GM12878 (cell line): ENCODE results near the gene STARD4. TPM values are rescaled to one million over a fixed set of nuclear protein-coding genes. Genes with fewer than 3 reads are reported as not detected.

Source experiments
- ATAC-seq: fragments of 200-7000 bp; cut with Tn5 transposase; 3 replicates; pipeline ENCODE4 v1.9.1; 2020; ENCODE audit warnings: mild to moderate bottlenecking, moderate library complexity
- BruUV-seq: library from RNA; stranded (reverse); fragments of 400-500 nt; replicated peaks from 2 replicates; lab custom pipeline; 2021; lab: Mats Ljungman, UMichigan
- CTCF ChIA-PET: fragments of 300-600 bp; sonication (Branson Sonifier 250); formaldehyde crosslinking; extraction: SDS; loops from one replicate; lab custom pipeline; 2021; ENCODE audit warnings: inconsistent platforms; lab: Yijun Ruan, JAX
- POLR2A ChIA-PET: fragments of 350-600 bp; formaldehyde crosslinking; extraction: SDS; loops from one replicate; lab custom pipeline; 2021; ENCODE audit warnings: inconsistent platforms; lab: Charles Lee
- RAD21 ChIA-PET: fragments of 300-600 bp; sonication (Branson Sonifier 250); formaldehyde crosslinking; loops from one replicate; lab custom pipeline; 2023; ENCODE audit warnings: antibody characterized with exemption; ENCODE audit not compliant: unreplicated experiment; lab: Charles Lee
- SMC1A ChIA-PET: fragments of 300-600 bp; sonication (Branson Sonifier 250); formaldehyde crosslinking; loops from one replicate; lab custom pipeline; 2023; ENCODE audit not compliant: unreplicated experiment, uncharacterized antibody; lab: Charles Lee
- DNase-seq: peaks from one replicate; pipeline ENCODE4 v3.0.0-alpha.2; 2011; ENCODE audit warnings: low read depth, low spot score
- FAIRE-seq: peaks from 3 replicates; lab custom pipeline; 2011; peaks lifted over from hg19 to GRCh38; lab: Jason Lieb, UNC
- H2AFZ ChIP-seq: 2 replicates; pipeline ENCODE4 v1.6.0; 2011; ENCODE audit warnings: low read depth, low read length, control low read depth; ENCODE audit not compliant: control insufficient read depth
- H3K27ac ChIP-seq: 2 replicates; pipeline ENCODE4 v1.5.1; 2011; ENCODE audit warnings: control low read depth; ENCODE audit not compliant: control insufficient read depth, insufficient read depth
- H3K27me3 ChIP-seq, 2 experiments: replicated peaks in 1 of 2; 2 replicates each; pipeline versions ENCODE4 v1.6.0 to v1.6.1; 2011; ENCODE audit warnings: low read length in 1 of 2; ENCODE audit not compliant: control insufficient read depth in 2 of 2, insufficient read depth in 2 of 2
- H3K36me3 ChIP-seq, 2 experiments: 2 replicates each; pipeline ENCODE4 v1.5.1; 2011; ENCODE audit warnings: low read length in 1 of 2; ENCODE audit not compliant: control insufficient read depth in 2 of 2, insufficient read depth in 2 of 2
- H3K4me1 ChIP-seq: 2 replicates; pipeline ENCODE4 v1.6.1; 2011; ENCODE audit warnings: mild to moderate bottlenecking, low read length, moderate library complexity, mixed read lengths; ENCODE audit not compliant: control insufficient read depth, insufficient read depth
- H3K4me2 ChIP-seq: 2 replicates; pipeline ENCODE4 v1.6.0; 2011; ENCODE audit warnings: control low read depth; ENCODE audit not compliant: control insufficient read depth, insufficient read depth
- H3K4me3 ChIP-seq: fragments of 200-600 bp; sonication (generic); 2 replicates; pipeline ENCODE4 v1.5.1; 2016
- H3K79me2 ChIP-seq: 2 replicates; pipeline ENCODE4 v1.6.0; 2011; ENCODE audit warnings: low read length; ENCODE audit not compliant: control insufficient read depth, insufficient read depth
- H3K9ac ChIP-seq: 2 replicates; pipeline ENCODE4 v1.8.0; 2011; ENCODE audit warnings: low read length, control low read depth, mixed read lengths; ENCODE audit not compliant: control insufficient read depth, insufficient read depth
- H3K9me3 ChIP-seq: replicated peaks from 3 replicates; pipeline ENCODE4 v1.5.1; 2011; ENCODE audit warnings: mild to moderate bottlenecking, low read length; ENCODE audit not compliant: control insufficient read depth, insufficient read depth
- H4K20me1 ChIP-seq: 2 replicates; pipeline ENCODE4 v1.6.0; 2011; ENCODE audit not compliant: control insufficient read depth, insufficient read depth
- ATF2 ChIP-seq: IDR thresholded peaks from 2 replicates; pipeline ENCODE4 v1.6.1; 2012; ENCODE audit warnings: low read length, inconsistent platforms
- ATF3 ChIP-seq: IDR thresholded peaks from 2 replicates; pipeline ENCODE4 v1.6.1; 2011; ENCODE audit warnings: low read depth, mild to moderate bottlenecking, low read length, moderate library complexity, borderline replicate concordance; ENCODE audit errors: extremely low read depth
- BACH1 ChIP-seq: fragments of 450-650 bp; IDR thresholded peaks from 2 replicates; pipeline ENCODE4 v1.6.1; 2017; ENCODE audit warnings: mild to moderate bottlenecking, borderline replicate concordance
- BRCA1 ChIP-seq: IDR thresholded peaks from 2 replicates; pipeline ENCODE4 v1.6.1; 2011; ENCODE audit warnings: low read depth, low read length, improper control_type of control experiment
- CBFB ChIP-seq: IDR thresholded peaks from 2 replicates; pipeline ENCODE4 v1.6.1; 2016; ENCODE audit warnings: antibody characterized with exemption, low read depth
- ELK1 ChIP-seq: IDR thresholded peaks from 2 replicates; pipeline ENCODE4 v1.6.1; 2012; ENCODE audit warnings: low read depth, low read length, improper control_type of control experiment
- GATAD2B ChIP-seq: fragments of 450-650 bp; conservative IDR thresholded peaks from 2 replicates; pipeline ENCODE4 v1.6.1; 2017; ENCODE audit warnings: low read depth, mild to moderate bottlenecking, moderate library complexity
- HCFC1 ChIP-seq: fragments of 150-350 bp; IDR thresholded peaks from 2 replicates; pipeline ENCODE4 v1.6.1; 2014; ENCODE audit warnings: low read length
- HDGF ChIP-seq: fragments of 450-650 bp; IDR thresholded peaks from 2 replicates; pipeline ENCODE4 v1.6.1; 2016; ENCODE audit warnings: antibody characterized with exemption
- IKZF1 ChIP-seq: fragments of 450-650 bp; conservative IDR thresholded peaks from 2 replicates; pipeline ENCODE4 v1.6.1; 2017; ENCODE audit warnings: antibody characterized with exemption, mild to moderate bottlenecking
- JUND ChIP-seq: IDR thresholded peaks from 2 replicates; pipeline ENCODE4 v1.6.1; 2012; ENCODE audit warnings: low read depth, mild to moderate bottlenecking, low read length, improper control_type of control experiment, moderate library complexity
- LARP7 ChIP-seq: fragments of 450-650 bp; IDR thresholded peaks from 2 replicates; pipeline ENCODE4 v1.6.1; 2017; ENCODE audit warnings: mild to moderate bottlenecking
- NR2C2 ChIP-seq: IDR thresholded peaks from 2 replicates; pipeline ENCODE4 v1.6.1; 2011; ENCODE audit warnings: borderline replicate concordance, low read depth; ENCODE audit not compliant: control insufficient read depth, insufficient read length
- RAD51 ChIP-seq: fragments of 450-650 bp; IDR thresholded peaks from 2 replicates; pipeline ENCODE4 v1.6.1; 2016; ENCODE audit warnings: moderate library complexity, mild to moderate bottlenecking, inconsistent platforms
- SIX5 ChIP-seq: IDR thresholded peaks from 2 replicates; pipeline ENCODE4 v1.6.1; 2011; ENCODE audit warnings: mild to moderate bottlenecking, low read depth, low read length, moderate library complexity; ENCODE audit not compliant: severe bottlenecking
- SREBF2 ChIP-seq: IDR thresholded peaks from 2 replicates; pipeline ENCODE4 v1.6.1; 2012; ENCODE audit warnings: mild to moderate bottlenecking, low read length
- SUPT20H ChIP-seq: IDR thresholded peaks from 2 replicates; pipeline ENCODE4 v1.6.1; 2011; ENCODE audit warnings: low read depth, mild to moderate bottlenecking, low read length, moderate library complexity, borderline replicate concordance; ENCODE audit not compliant: control insufficient read depth
- WRNIP1 ChIP-seq: IDR thresholded peaks from 2 replicates; pipeline ENCODE4 v1.6.1; 2011; ENCODE audit warnings: low read depth, low read length, improper control_type of control experiment, borderline replicate concordance
- ZBTB40 ChIP-seq: fragments of 450-650 bp; IDR thresholded peaks from 2 replicates; pipeline ENCODE4 v1.6.1; 2016; ENCODE audit warnings: mild to moderate bottlenecking, moderate library complexity, borderline replicate concordance
- ZNF622 ChIP-seq: fragments of 450-650 bp; IDR thresholded peaks from 2 replicates; pipeline ENCODE4 v1.6.1; 2017; ENCODE audit warnings: mild to moderate bottlenecking, inconsistent platforms
- WGBS: methylation state at CpG from one replicate; pipeline ENCODE4 v1.1.6; 2016; ENCODE audit warnings: low lambda C conversion rate; ENCODE audit not compliant: insufficient replicate concordance, insufficient coverage; ENCODE audit errors: missing lambda C conversion rate; 5-methylcytosine and 5-hydroxymethylcytosine counted together
- in situ Hi-C: fragments of 300-500 bp; cut with MboI; formaldehyde crosslinking; loops from 9 replicates; pipeline ENCODE4 v1.14.3; 2018; ENCODE audit warnings: mixed read lengths
- intact Hi-C: fragments of 100-400 bp; cut with micrococcal nuclease; formaldehyde crosslinking; loops from one replicate; pipeline ENCODE4 v1.14.2; 2022; ENCODE audit not compliant: unreplicated experiment
- polyA plus RNA-seq, 11 experiments: library from polyadenylated mRNA; depleted of rRNA in 4 of 11; unstranded in 6 of 11; stranded (reverse) in 5 of 11; fragments of >200 nt; fragmentation: Nextera tagmentation in 4 of 11; fragmentation: Illumina TruSeq in 1 of 11; extraction: Ambion mirVana in 4 of 11; extraction: Trizol in 1 of 11; gene quantifications; 1 replicate in 1 of 11; 2 replicates in 10 of 11; pipeline versions ENCODE4 v1.2.1 to v1.2.3, GENCODE V29; 2011 to 2016; ENCODE audit warnings: inconsistent platforms in 2 of 11, missing spikeins in 2 of 11, low read depth in 1 of 11
- total RNA-seq, 4 experiments: library from RNA; depleted of rRNA in 3 of 4; stranded (reverse); fragments of >200 nt in 3 of 4; fragmentation: Illumina TruSeq in 1 of 4; extraction: Trizol in 1 of 4; gene quantifications; 2 replicates each; pipeline versions ENCODE4 v1.2.1 to v1.2.3, GENCODE V29; 2013 to 2021

The STARD4 gene
- total and polyA plus RNA-seq, 10 of the 15 experiments (the other 5 are each of a cell fraction or from before 2014, with no cell fraction given), result 41.9 to 190 (median 71.6) TPM

- no peaks in the 10 kb centered on the region for H3K4me1 ChIP-seq
- no peaks in the 10 kb centered on the region for H3K79me2 ChIP-seq
- TF ChIP-seq ZBTB40, result no peak
- no peak for TF ChIP-seq JUND
- TF ChIP-seq CBFB, result no peak
- no peak for TF ChIP-seq LARP7
- TF ChIP-seq WRNIP1, result no peak
- TF ChIP-seq SUPT20H, result no peak
- TF ChIP-seq RAD51, result no peak
- TF ChIP-seq ATF2, result no peak
- no peak for TF ChIP-seq BACH1
- TF ChIP-seq IKZF1, result no peak
- TF ChIP-seq HDGF, result no peak
- TF ChIP-seq BRCA1, result no peak
- no peak for TF ChIP-seq SREBF2
- TF ChIP-seq HCFC1, result no peak
- TF ChIP-seq NR2C2, result no peak
- TF ChIP-seq SIX5, result no peak
- TF ChIP-seq ATF3, result no peak
- TF ChIP-seq GATAD2B, result no peak
- TF ChIP-seq ELK1, result no peak
- no peak for TF ChIP-seq ZNF622
- no peak overlapping the region for H3K27ac ChIP-seq
- ChIA-PET CTCF (interaction anchor here (0.8 to 1.1 kb wide), 3 partner anchors 11 to 620 kb away, joined by 3 to 5 read pairs (median 3); no protein-coding TSS in a partner anchor), POLR2A (no interaction called here), SMC1A (interaction anchor here (0.9 to 1.5 kb wide), 5 partner anchors 8 to 590 kb away, joined by 3 to 6 read pairs (median 5); no protein-coding TSS in a partner anchor), RAD21 (interaction anchor here (0.9 to 2.0 kb wide), 3 partner anchors 263 to 589 kb away, joined by 3 to 11 read pairs (median 3); no protein-coding TSS in a partner anchor)
- no peak overlapping the region for H3K4me3 ChIP-seq
- no peaks in the 10 kb centered on the region for H3K9me3 ChIP-seq
- H3K9ac ChIP-seq, result no peak overlapping the region
- ATAC-seq (no peak), FAIRE-seq (no peak), DNase-seq (no peak)
- BruUV-seq, result no TSS peak
- in situ Hi-C loops, result no loop called here
- intact Hi-C loops, result loop anchor here (10.0 kb wide), 1 partner anchor 278 kb away; no protein-coding TSS in a partner anchor
- no peak overlapping the region for H2AFZ ChIP-seq
- no peaks in the 10 kb centered on the region for H3K27me3 ChIP-seq
- H3K36me3 ChIP-seq, result no peaks in the 10 kb centered on the region
- WGBS, result 51% methylated on average over 3 of the region's 3 CpGs
- no peaks in the 10 kb centered on the region for H4K20me1 ChIP-seq
- no peak overlapping the region for H3K4me2 ChIP-seq
Measured at GRCh38 chr5:111556501-111556900, 44.2 kb upstream of the STARD4 start.
